Measurements from ENCODE around the gene SNAI1. TPM values are rescaled to one million over a fixed set of nuclear protein-coding genes. Genes with fewer than 3 reads are reported as not detected.

Gene SNAI1
- total RNA-seq, 4 donors from 2014 or later = 8.2 to 14.1 (median 9.9) TPM

DNA sequence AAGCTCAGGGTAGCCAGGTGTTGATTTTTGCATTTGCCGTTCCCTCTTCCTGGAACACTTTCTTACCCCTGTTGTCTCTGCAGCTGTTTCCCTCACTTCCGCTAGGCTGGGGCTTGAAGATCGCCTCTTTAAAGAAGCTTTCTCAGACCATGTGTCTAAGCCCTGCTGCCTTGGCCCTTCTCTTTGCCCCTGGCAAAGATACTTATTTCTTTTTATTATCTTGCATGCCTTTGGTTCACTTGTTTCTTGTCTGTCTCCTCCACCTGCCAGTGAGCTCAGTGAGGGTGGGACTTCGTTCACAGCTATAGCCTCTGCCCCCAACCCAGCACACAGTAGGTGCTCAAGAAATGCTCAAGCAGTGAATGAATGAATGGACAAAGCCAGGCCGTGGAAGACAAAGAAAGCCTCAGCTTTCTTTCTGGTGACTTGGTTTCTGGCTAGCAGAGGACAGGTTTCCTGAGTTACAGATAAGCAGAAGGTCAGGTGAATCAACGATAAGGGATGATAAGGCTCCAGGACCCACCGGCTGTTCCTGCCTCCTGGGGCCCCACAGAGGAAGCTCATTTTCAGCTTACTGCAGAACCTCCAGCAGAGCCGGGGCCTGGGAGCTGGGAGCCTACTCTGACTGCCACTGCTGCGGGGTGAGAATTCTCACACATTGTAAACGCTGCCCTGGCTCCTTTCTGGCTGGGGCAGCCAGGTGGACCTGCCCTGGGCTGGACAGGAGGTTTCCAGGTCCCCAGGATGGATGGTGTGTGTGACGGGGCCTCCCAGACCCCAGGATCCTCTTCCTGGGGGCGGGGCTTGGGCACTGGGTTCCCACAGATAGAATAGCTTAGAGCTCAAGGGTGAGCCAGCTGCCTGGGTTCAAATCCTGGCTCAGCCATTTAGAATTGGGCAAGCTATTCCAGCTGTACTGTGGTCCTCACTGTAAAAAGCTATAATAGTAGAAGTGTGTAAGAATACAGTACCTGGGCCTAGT lies 29.8 kb downstream of the SNAI1 start:
- intact Hi-C loops (cut with DNase I) = no loop called here
- Histone ChIP-seq H3K27ac (no peak overlapping the region), H3K9me3 (no peaks in the 10 kb centered on the region), H3K27me3 (no peaks in the 10 kb centered on the region), H3K4me1 (peaks cover 0 to 9% of the 10 kb centered on the region in 2 donors), H3K36me3 (no peaks in the 10 kb centered on the region), H3K4me3 (replicated peaks in 1 of 3) (no peak overlapping the region)
- WGBS, 2 donors = 66 to 85% methylated on average over 10 to 12 of the region's 12 CpGs
- DNase-seq = no peak
- no peak for TF ChIP-seq POLR2A (IDR thresholded peaks at IDR 0.05)
- TF ChIP-seq, protein P1, sequence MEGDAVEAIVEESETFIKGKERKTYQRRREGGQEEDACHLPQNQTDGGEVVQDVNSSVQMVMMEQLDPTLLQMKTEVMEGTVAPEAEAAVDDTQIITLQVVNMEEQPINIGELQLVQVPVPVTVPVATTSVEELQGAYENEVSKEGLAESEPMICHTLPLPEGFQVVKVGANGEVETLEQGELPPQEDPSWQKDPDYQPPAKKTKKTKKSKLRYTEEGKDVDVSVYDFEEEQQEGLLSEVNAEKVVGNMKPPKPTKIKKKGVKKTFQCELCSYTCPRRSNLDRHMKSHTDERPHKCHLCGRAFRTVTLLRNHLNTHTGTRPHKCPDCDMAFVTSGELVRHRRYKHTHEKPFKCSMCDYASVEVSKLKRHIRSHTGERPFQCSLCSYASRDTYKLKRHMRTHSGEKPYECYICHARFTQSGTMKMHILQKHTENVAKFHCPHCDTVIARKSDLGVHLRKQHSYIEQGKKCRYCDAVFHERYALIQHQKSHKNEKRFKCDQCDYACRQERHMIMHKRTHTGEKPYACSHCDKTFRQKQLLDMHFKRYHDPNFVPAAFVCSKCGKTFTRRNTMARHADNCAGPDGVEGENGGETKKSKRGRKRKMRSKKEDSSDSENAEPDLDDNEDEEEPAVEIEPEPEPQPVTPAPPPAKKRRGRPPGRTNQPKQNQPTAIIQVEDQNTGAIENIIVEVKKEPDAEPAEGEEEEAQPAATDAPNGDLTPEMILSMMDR (IDR thresholded peaks at IDR 0.05) = no peak

DNA sequence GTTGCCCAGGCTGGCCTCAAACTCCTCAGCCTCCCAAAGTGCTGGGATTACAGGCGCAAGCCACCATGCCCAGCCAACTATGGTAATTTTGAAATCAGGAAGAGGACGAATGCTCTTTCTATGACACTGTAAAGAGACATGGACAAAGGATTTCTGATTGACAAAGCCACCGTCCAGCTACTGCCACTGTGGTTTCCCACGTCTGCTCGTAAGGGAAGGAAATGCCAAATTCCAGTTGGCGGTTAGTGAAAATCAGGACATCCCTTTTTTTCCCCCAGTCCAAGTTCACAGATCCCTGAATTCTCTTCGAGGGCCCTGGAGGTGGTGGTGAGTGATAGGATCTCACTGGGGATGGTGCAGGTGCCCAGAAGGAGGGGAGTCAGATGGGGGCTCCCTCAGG lies 31.2 kb downstream of the SNAI1 start:
- H3K9me3 ChIP-seq = no peaks in the 10 kb centered on the region
- no peak overlapping the region for H3K27ac ChIP-seq
- no peaks in the 10 kb centered on the region for H3K36me3 ChIP-seq
- peaks cover 0 to 4% of the 10 kb centered on the region in 2 donors for H3K4me1 ChIP-seq
- intact Hi-C loops (cut with DNase I) = no loop called here
- no peak overlapping the region for H3K4me3 ChIP-seq (replicated peaks in 1 of 3)
- WGBS, 2 donors = 81 to 86% methylated on average over 7 of the region's 7 CpGs
- no peak for TF ChIP-seq POLR2A (IDR thresholded peaks at IDR 0.05)
- TF ChIP-seq, protein P1 (IDR thresholded peaks at IDR 0.05) = no peak
- no peak for DNase-seq
- H3K27me3 ChIP-seq = no peaks in the 10 kb centered on the region

DNA sequence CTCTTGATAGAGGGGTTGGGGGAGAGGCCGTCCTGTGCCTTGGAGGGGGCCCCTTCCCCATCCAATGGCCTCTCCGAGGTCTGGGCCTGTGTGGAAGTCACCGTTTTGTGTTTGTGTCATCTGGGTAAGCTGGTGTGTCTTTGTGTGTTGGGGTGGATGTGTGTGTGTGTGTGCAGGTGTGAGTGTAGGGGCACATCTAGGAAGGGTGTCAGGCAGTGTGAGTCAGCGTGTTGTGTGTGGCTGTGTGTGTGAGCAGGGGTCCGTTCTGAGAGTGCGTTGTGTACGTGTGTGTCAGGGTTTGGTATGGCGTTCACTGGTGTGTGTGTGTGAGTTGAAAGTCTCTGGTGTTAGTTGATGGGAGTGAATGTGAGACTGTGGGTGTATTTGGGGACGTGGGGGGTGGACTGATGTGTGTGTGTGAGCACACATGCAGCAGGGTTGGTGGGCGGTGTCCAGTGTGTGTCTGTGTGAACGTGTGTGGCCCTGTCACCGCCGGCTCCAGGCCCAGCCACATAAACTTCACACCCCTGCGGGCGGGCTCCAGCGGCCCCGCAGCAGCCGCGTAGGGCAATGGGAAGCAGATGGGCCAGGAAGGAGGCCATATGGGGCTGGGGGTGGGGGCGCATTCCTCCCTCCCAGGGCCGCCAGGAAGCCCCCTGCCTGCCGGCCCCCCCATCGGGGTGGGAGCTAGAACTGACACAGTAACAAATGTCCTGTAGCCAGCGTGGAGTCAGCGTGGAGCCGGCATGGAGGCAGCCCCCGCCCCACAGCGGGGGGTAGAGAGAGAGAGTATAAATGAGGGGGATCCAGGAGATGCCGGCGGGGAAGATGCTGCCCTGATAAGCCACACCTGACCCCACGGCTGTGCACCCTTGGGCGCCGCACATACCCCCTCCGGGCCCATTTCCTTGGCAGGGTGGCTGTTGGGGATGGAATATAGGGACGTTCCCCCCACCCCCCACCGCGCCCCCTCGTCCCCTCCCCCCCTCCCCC lies 32.1 kb downstream of the SNAI1 start:
- Histone ChIP-seq H3K36me3 (no peaks in the 10 kb centered on the region), H3K4me1 (peaks cover 0 to 5% of the 10 kb centered on the region in 2 donors), H3K9me3 (no peaks in the 10 kb centered on the region), H3K4me3 (replicated peaks in 1 of 3) (no peak overlapping the region), H3K27me3 (no peaks in the 10 kb centered on the region), H3K27ac (no peak overlapping the region)
- DNase-seq = no peak
- WGBS, 2 donors = 73 to 86% methylated on average over 14 to 26 of the region's 38 CpGs
- TF ChIP-seq POLR2A (IDR thresholded peaks at IDR 0.05) = no peak
- TF ChIP-seq, protein P1 (IDR thresholded peaks at IDR 0.05) = no peak
- intact Hi-C loops (cut with DNase I) = no loop called here

DNA sequence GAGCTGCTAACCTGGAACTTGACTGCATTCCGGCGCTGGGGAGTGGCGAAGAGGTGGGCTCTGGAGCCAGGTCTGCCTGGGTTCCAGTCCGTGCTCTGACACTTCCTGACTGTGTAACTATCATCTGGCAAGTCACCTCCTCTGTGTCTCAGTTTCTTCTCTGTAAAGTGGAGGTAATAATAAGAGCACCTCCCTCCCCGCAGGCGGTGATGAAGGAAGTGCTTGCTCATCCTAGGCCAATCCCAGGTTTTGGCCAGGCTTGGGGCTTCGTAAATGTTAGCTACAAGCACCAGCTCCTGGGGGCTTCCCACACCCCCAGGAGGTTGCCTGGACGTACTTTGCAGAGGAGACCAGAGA lies 32.8 kb downstream of the SNAI1 start:
- 86 to 91% methylated on average over 4 to 6 of the region's 8 CpGs for WGBS, 2 donors
- Histone ChIP-seq H3K4me1 (peaks cover 0 to 8% of the 10 kb centered on the region in 2 donors), H3K9me3 (no peaks in the 10 kb centered on the region), H3K27me3 (no peaks in the 10 kb centered on the region), H3K4me3 (replicated peaks in 1 of 3) (no peak overlapping the region), H3K27ac (peak overlapping the region in 1 of 3 donors; percentile 36), H3K36me3 (no peaks in the 10 kb centered on the region)
- no peak for DNase-seq
- no peak for TF ChIP-seq POLR2A (IDR thresholded peaks at IDR 0.05)
- TF ChIP-seq, protein P1 (IDR thresholded peaks at IDR 0.05) = no peak
- intact Hi-C loops (cut with DNase I) = no loop called here
